Activated naive CD8-positive, alpha-beta T cell treated with anti-CD3 and anti-CD28 coated beads, Interleukin-2, amount 50 U/mL, for 24 hours (primary cell): ENCODE measurements around the gene AK4.

Source experiments
- ATAC-seq: fragments of 150-1000 bp; cut with Tn5 transposase; one replicate; pipeline ENCODE4 v1.10.0; 2021
- DNase-seq: peaks from one replicate; pipeline ENCODE4 v3.0.0; 2021
- H3K27ac Mint-ChIP-seq: one replicate; pipeline ENCODE4 v1.8.0; 2021; ENCODE audit warnings: mild to moderate bottlenecking, mixed read lengths
- H3K27me3 Mint-ChIP-seq: one replicate; pipeline ENCODE4 v1.8.0; 2021; ENCODE audit warnings: mixed read lengths
- H3K36me3 Mint-ChIP-seq: one replicate; pipeline ENCODE4 v1.8.0; 2021; ENCODE audit warnings: low read depth, mixed read lengths
- H3K4me1 Mint-ChIP-seq: one replicate; pipeline ENCODE4 v1.8.0; 2021; ENCODE audit warnings: mixed read lengths
- H3K4me3 Mint-ChIP-seq: one replicate; pipeline ENCODE4 v1.8.0; 2021; ENCODE audit warnings: mild to moderate bottlenecking, moderate library complexity, mixed read lengths
- H3K9me3 Mint-ChIP-seq: one replicate; pipeline ENCODE4 v1.8.0; 2021; ENCODE audit warnings: mixed read lengths

The AK4 gene

GRCh38 chr1:65208563-65208973 is 60.6 kb downstream of the AK4 start:
- H3K4me1 Mint-ChIP-seq, result peaks cover 19% of the 10 kb centered on the region
- ATAC-seq (no peak), DNase-seq (no peak)
- H3K4me3 Mint-ChIP-seq, result no peak overlapping the region
- no peaks in the 10 kb centered on the region for H3K9me3 Mint-ChIP-seq
- H3K27me3 Mint-ChIP-seq, result peaks cover 16% of the 10 kb centered on the region
- H3K36me3 Mint-ChIP-seq, result peaks cover 3% of the 10 kb centered on the region
- H3K27ac Mint-ChIP-seq, result no peak overlapping the region

- H3K27ac Mint-ChIP-seq, result no peak overlapping the region
Observed at GRCh38 chr1:65209005-65209885, 61.2 kb downstream of the AK4 start.

GRCh38 chr1:65210325-65210724 is 62.3 kb downstream of the AK4 start:
- H3K27ac Mint-ChIP-seq, result no peak overlapping the region
- no peaks in the 10 kb centered on the region for H3K9me3 Mint-ChIP-seq
- H3K4me3 Mint-ChIP-seq, result no peak overlapping the region
- ATAC-seq (no peak), DNase-seq (no peak)
- peaks cover 13% of the 10 kb centered on the region for H3K27me3 Mint-ChIP-seq
- peaks cover 36% of the 10 kb centered on the region for H3K4me1 Mint-ChIP-seq
- H3K36me3 Mint-ChIP-seq, result peaks cover 3% of the 10 kb centered on the region

More at GRCh38 chr1:65209005-65209885, 61.2 kb downstream of the AK4 start:
- H3K4me1 Mint-ChIP-seq, result peaks cover 26% of the 10 kb centered on the region
- H3K9me3 Mint-ChIP-seq, result no peaks in the 10 kb centered on the region
- DNase-seq (no peak), ATAC-seq (no peak)
- peaks cover 13% of the 10 kb centered on the region for H3K27me3 Mint-ChIP-seq
- H3K36me3 Mint-ChIP-seq, result peaks cover 3% of the 10 kb centered on the region
- no peak overlapping the region for H3K4me3 Mint-ChIP-seq

GRCh38 chr1:65211331-65211730 is 63.3 kb downstream of the AK4 start:
- DNase-seq (no peak), ATAC-seq (no peak)
- H3K36me3 Mint-ChIP-seq, result peaks cover 3% of the 10 kb centered on the region
- H3K4me3 Mint-ChIP-seq, result no peak overlapping the region
- no peaks in the 10 kb centered on the region for H3K9me3 Mint-ChIP-seq
- peaks cover 13% of the 10 kb centered on the region for H3K27me3 Mint-ChIP-seq
- peaks cover 42% of the 10 kb centered on the region for H3K4me1 Mint-ChIP-seq
- H3K27ac Mint-ChIP-seq, result no peak overlapping the region

- ATAC-seq, result peak; percentile 96
- H3K27ac Mint-ChIP-seq, result peak overlapping the region; percentile 47
Observed at GRCh38 chr1:65213271-65214023, 65.4 kb downstream of the AK4 start.

GRCh38 chr1:65214340-65215027 is 66.5 kb downstream of the AK4 start:
- no peak for DNase-seq
- Mint-ChIP-seq H3K4me3 (peak overlapping the region; percentile 24), H3K9me3 (no peaks in the 10 kb centered on the region), H3K36me3 (peaks cover 4% of the 10 kb centered on the region), H3K27me3 (peaks cover 3% of the 10 kb centered on the region), H3K27ac (peak overlapping the region; percentile 49), H3K4me1 (peaks cover 35% of the 10 kb centered on the region)
- ATAC-seq, result no peak

More at GRCh38 chr1:65213271-65214023, 65.4 kb downstream of the AK4 start:
- peaks cover 9% of the 10 kb centered on the region for H3K27me3 Mint-ChIP-seq
- peaks cover 39% of the 10 kb centered on the region for H3K4me1 Mint-ChIP-seq
- DNase-seq, result peak; percentile 31
- no peaks in the 10 kb centered on the region for H3K9me3 Mint-ChIP-seq
- peaks cover 2% of the 10 kb centered on the region for H3K36me3 Mint-ChIP-seq
- peak overlapping the region; percentile 19 for H3K4me3 Mint-ChIP-seq

- Mint-ChIP-seq H3K27me3 (no peaks in the 10 kb centered on the region), H3K9me3 (no peaks in the 10 kb centered on the region), H3K4me3 (no peak overlapping the region), H3K36me3 (peaks cover 11% of the 10 kb centered on the region), H3K27ac (no peak overlapping the region), H3K4me1 (peaks cover 35% of the 10 kb centered on the region)
- ATAC-seq (no peak), DNase-seq (no peak)
Observed at GRCh38 chr1:65216989-65217388, 69.0 kb downstream of the AK4 start.

GRCh38 chr1:65221638-65222339 is 73.8 kb downstream of the AK4 start:
- Mint-ChIP-seq H3K4me3 (no peak overlapping the region), H3K27me3 (peaks cover 3% of the 10 kb centered on the region), H3K9me3 (no peaks in the 10 kb centered on the region), H3K27ac (no peak overlapping the region), H3K36me3 (peaks cover 30% of the 10 kb centered on the region), H3K4me1 (no peaks in the 10 kb centered on the region)
- ATAC-seq, result no peak
- DNase-seq, result no peak

GRCh38 chr1:65222340-65222940 is 74.4 kb downstream of the AK4 start:
- H3K27ac Mint-ChIP-seq, result no peak overlapping the region
- peaks cover 30% of the 10 kb centered on the region for H3K36me3 Mint-ChIP-seq
- peaks cover 3% of the 10 kb centered on the region for H3K27me3 Mint-ChIP-seq
- H3K4me1 Mint-ChIP-seq, result no peaks in the 10 kb centered on the region
- H3K4me3 Mint-ChIP-seq, result no peak overlapping the region
- DNase-seq (no peak), ATAC-seq (no peak)
- H3K9me3 Mint-ChIP-seq, result no peaks in the 10 kb centered on the region

- Mint-ChIP-seq H3K4me1 (peaks cover 1% of the 10 kb centered on the region), H3K27me3 (peaks cover 6% of the 10 kb centered on the region), H3K4me3 (no peak overlapping the region), H3K27ac (no peak overlapping the region), H3K36me3 (peaks cover 24% of the 10 kb centered on the region), H3K9me3 (no peaks in the 10 kb centered on the region)
- ATAC-seq (no peak), DNase-seq (no peak)
Observed at GRCh38 chr1:65224681-65225091, 76.7 kb downstream of the AK4 start.

- peaks cover 19% of the 10 kb centered on the region for H3K36me3 Mint-ChIP-seq
- ATAC-seq (no peak), DNase-seq (no peak)
- H3K4me1 Mint-ChIP-seq, result peaks cover 6% of the 10 kb centered on the region
- peaks cover 6% of the 10 kb centered on the region for H3K27me3 Mint-ChIP-seq
- H3K27ac Mint-ChIP-seq, result no peak overlapping the region
- H3K9me3 Mint-ChIP-seq, result no peaks in the 10 kb centered on the region
- H3K4me3 Mint-ChIP-seq, result no peak overlapping the region
Observed at GRCh38 chr1:65225179-65225578, 77.2 kb downstream of the AK4 start.

- no peaks in the 10 kb centered on the region for H3K9me3 Mint-ChIP-seq
- no peak overlapping the region for H3K4me3 Mint-ChIP-seq
- peaks cover 9% of the 10 kb centered on the region for H3K27me3 Mint-ChIP-seq
- H3K36me3 Mint-ChIP-seq, result peaks cover 14% of the 10 kb centered on the region
- H3K27ac Mint-ChIP-seq, result no peak overlapping the region
- DNase-seq (no peak), ATAC-seq (no peak)
- peaks cover 29% of the 10 kb centered on the region for H3K4me1 Mint-ChIP-seq
Observed at GRCh38 chr1:65229201-65229600, 81.2 kb downstream of the AK4 start.

GRCh38 chr1:65229754-65230339 is 81.8 kb downstream of the AK4 start:
- H3K4me3 Mint-ChIP-seq, result no peak overlapping the region
- ATAC-seq (no peak), DNase-seq (no peak)
- peaks cover 8% of the 10 kb centered on the region for H3K27me3 Mint-ChIP-seq
- H3K9me3 Mint-ChIP-seq, result no peaks in the 10 kb centered on the region
- peaks cover 9% of the 10 kb centered on the region for H3K36me3 Mint-ChIP-seq
- H3K4me1 Mint-ChIP-seq, result peaks cover 29% of the 10 kb centered on the region
- H3K27ac Mint-ChIP-seq, result no peak overlapping the region
